SH-SY5Y (cell line): ENCODE measurements around the gene OTOG.

Source experiments
- GATA2 ChIP-seq: IDR thresholded peaks from 2 replicates; pipeline ENCODE4 v1.6.1; 2011; ENCODE audit warnings: mild to moderate bottlenecking, low read depth, low read length
- GATA3 ChIP-seq: IDR thresholded peaks from 2 replicates; pipeline ENCODE4 v1.6.1; 2011; ENCODE audit warnings: low read depth, mild to moderate bottlenecking, low read length, moderate library complexity

DNA sequence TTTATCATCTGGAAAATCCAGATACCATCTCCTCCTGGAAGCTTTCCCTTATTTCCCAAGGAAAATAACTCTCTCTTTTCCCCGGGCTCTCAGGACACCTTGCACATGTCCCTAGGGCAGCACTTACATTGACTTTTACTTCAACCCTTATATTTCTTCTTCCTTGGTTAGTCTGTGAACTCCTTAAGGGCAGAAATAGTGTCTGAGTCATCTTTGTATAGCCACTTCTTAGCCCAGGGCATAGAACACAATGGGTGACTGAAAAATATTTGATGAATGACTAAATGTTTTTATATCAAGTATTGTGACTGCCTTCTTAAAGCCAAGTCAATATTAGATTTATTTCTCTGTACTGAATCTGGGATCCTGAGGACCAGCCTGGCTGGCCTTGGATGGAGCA, 126.9 kb downstream of the OTOG start:
- TF ChIP-seq GATA2 (no peak), GATA3 (no peak)
